GM21526 (cell line): ENCODE measurements around the gene OR14I1.
"Not testable (repeated sequence)": the region's sequence is repeated elsewhere in the genome, so short reads cannot be mapped to it uniquely, and the experiment has no call there.

Source experiments
- ATAC-seq: cut with Tn5 transposase; IDR thresholded peaks from one replicate; pipeline ENCODE4 v1.9.1; 2021; ENCODE audit warnings: moderate library complexity; ENCODE audit not compliant: unreplicated experiment, low FRiP score

OR14I1 gene

DNA sequence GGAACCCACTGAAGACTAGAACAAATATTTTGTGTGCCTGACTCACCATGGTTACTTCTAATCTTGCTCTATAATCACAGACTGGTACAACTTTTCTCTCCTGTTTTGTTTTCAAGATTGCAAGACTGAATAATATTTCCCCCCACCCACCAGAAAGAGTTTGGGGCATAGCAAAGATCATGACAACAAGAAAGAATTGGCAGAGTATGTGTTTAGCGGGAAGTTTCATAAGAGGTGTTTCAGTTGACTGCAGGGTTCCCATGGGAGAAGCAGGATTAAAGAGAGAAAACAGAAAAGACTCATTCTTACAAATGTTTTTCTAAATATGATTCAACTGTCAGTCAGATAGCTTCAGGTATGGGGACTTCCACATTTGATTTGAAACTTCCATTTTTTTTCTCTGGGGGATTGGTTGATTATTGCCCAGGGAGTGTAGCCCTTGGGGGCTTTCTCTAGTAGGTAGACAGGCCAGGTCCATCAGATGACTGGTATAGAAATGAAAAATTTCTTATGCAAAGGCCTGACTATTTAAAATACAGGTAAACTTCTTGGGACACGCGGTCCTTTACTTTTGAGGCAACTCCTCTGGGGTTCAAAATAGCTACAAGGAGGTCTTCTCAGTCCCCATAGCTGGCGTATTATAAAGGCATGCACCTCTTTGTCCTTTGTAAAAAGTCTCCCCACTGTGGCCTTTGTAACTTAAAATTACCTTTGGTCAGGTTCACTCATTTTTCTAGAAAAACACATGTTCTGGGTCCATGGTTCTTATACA lies 13.9 kb downstream of the OR14I1 start:
- peak; percentile 56 for ATAC-seq

DNA sequence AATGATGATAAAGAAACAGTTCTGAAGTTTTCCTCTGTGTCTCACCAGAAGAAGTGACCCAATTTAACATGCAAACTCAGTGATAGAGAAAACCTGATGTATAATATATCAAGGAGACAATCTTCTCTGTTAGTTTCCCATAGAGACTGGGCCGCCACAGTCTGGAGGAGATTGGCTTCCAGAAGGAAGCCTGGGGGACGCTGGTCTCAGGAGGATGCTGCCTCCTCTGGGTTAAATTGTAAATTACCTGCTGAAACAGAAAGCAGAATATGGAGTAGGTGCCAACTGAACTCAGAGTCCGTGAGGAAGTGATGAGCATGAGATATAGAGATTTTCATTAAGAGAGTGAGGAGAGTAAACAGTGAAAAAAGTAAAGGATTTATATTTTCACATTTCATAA lies 15.8 kb downstream of the OR14I1 start:
- peak; percentile 90 for ATAC-seq

DNA sequence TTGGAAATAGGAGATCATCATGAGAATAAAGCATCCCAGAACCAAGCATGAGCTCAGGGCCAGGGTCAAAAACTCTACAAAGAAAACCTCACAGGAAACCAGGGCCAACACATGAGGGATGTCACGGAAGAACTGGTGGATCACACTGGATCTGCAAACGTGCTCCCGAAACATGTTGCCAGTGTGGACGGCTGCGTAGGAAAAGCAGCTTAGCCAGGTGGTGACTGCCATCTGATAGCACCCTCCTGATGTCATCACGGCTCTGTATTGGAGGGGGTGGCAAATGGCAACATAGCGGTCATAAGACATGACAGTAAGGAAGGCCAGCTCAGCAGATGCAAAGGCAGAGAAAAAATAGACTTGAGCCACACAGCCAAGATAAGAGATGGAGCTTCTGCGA lies 20.9 kb downstream of the OR14I1 start:
- ATAC-seq: no peak

DNA sequence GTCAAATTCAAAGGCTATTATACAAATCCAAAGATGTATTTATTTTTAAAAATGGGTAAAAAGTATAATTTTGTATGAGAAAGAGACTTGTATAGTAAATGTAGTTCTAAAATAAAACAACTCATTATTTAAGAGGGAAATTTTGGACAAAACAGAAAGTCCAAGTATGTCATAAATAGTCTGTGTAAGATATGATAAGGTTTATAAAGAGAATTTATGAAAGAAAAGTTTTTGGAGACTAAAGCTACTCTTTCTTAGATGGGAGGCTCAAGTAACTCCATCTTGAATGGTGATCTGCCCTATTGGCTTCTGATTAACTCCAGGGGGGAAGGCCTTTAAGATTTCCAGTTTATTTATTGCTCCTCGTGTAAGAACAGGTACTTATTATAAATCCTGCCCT lies 32.6 kb downstream of the OR14I1 start:
- ATAC-seq: no peak

DNA sequence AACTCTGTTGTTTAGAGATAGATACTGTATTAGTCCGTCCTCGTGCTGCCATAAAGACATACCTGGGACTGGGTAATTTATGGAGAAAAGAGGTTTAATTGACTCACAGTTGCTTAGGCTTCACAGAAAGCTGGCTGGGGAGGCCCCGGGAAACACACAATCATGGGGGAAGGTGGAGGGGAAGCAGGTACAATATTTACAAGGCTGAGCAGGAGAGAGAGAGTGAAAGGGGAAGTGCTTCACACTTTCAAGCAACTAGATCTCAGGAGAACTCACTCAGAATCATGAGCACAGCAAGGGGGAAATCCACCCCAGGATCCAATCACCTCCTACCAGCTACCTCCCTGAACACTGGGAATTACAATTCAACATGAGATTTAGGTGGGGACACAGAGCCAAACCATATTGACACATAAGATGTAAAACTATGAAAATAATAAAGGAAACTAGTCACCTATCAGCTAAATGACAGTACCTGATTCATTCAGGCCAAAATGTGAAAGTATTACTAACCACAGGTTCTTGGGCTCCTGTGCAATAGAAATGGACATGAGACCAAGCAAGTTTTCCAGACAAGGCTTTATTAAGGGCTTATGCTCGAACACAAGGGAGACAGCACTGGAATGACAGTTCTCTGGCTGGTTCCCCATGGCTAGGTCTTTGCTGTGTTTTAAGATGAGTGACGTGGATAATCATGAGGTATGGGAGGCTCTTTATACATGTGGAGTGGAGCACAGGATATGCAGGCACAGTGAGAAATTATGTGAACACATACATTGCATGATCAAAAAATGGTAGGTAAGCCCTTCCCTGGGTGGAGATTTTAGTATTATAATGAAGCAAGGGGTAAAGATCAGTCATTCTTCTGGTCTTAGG lies 38.9 kb downstream of the OR14I1 start:
- peak; percentile 98 for ATAC-seq

DNA sequence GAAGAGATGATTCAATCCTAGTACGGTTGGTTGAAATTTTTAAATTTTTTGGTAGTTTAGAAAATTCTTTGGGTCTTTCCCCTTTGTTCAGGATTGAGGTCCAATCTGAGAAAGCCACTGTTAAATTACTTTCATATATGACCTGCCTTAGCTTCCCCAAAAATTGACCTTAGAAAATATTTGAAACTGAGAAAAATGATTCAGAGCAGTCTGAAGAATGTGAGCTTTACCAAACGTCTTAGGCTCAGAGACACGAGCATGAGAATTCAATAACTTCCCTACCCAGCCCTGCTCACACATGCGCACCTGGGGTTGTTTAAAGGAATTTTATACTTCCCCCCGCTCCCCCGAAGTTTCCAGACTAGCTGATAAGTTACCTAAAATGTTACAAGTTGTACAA lies 45.8 kb downstream of the OR14I1 start:
- not testable (repeated sequence) for ATAC-seq

DNA sequence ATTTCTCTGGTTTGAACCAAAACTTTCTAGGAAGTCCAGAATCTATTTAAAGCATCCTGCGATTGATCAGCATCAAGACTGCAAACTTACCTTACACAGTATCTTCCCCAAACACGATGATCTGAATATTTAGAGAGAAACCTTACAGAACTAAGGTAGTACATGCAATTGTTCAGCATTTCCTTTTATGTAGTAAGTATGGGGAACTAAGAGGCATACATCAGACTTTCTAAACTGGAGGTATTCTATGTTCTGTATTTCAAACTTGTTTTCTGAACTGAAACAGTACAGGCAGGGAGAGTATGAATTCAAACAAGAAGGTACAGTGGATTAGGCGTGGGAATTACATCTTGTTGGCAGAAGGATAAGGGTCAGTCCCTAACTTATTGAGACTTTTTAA lies 47.2 kb downstream of the OR14I1 start, which contains the start of gene OR2T27:
TSS of gene OR2T27 (minus strand) at position 175 of the 400 bp plus-strand sequence. CDS start 4,644 bp downstream, outside the sequence.
- ATAC-seq: peak; percentile 69
